ENCODE measurements around the gene GH1.

GH1 gene

DNA sequence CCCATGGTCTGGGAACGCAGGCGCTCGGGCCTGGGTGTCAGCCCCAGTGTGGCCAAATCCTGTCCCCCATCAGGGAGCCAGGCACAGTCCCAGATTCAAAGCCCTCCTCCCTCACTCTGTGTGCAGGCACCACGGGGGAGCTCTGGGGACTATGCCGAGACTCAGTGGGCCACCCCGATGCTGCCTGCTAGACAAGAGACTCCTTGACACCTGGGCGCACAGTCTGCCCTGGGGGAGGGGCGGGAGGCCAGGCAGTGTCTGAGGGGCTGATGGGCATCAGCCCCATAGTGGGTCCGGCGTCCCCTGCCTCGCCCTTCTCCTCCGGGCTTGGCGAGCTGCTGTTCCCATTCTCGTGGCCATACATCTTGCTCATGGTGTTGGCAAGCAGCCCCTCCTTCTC is 21.9 kb upstream of the GH1 start:
- Histone ChIP-seq H3K27ac (ENCODE audit: low read length) (no peak overlapping the region), H3K4me2 (ENCODE audit: insufficient read depth, low read length) (no peak overlapping the region), H3K79me2 (ENCODE audit: insufficient read depth, low read length) (no peaks in the 10 kb centered on the region), H3K9me3 (ENCODE audit: insufficient read depth, low read length, severe bottlenecking) (no peaks in the 10 kb centered on the region), H4K20me1 (ENCODE audit: insufficient read depth, low read length) (no peaks in the 10 kb centered on the region), H3K4me1 (ENCODE audit: insufficient read depth, low read length) (no peaks in the 10 kb centered on the region), H3K36me3 (ENCODE audit: insufficient read depth, low read length) (no peaks in the 10 kb centered on the region), H3K9ac (ENCODE audit: low read depth, low read length) (no peak overlapping the region), H3K4me3 (ENCODE audit: low read depth in 1 of 2, low read length in 2 of 2) (no peak overlapping the region), H3K27me3 (ENCODE audit: insufficient read depth, low read length, poor library complexity) (no peaks in the 10 kb centered on the region), H2AFZ (ENCODE audit: low read depth, low read length) (no peak overlapping the region)
- TF ChIP-seq EZH2 (IDR thresholded peaks at IDR 0.05; ENCODE audit: borderline replicate concordance, low read depth, low read length, severe bottlenecking) (no peak), CTCF (IDR thresholded peaks at IDR 0.05; ENCODE audit: borderline replicate concordance, extremely low read depth, low read length, poor library complexity, severe bottlenecking) (no peak)
- ATAC-seq (ENCODE audit: insufficient read depth, low read depth): no peak
- DNase-seq: no peak

DNA sequence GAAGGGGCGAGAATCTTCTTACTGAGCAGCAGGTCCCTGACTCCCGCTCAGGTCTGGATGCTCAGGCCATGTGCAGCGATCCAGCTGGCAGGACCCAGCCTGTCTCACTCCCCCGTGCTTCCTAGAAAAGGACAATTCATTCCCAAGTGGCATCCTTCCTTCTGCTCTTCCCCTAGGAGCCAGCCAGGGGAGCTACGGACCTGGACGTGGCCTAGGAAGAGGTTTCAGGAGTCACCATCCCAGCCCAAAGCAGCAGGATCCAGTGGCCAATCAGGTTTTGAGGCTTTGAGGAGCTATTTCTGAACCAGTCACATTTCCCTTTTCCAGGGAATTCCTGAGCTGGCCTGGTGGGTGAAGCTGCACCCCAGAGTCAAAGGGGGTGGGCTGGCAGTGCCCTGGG is 21.2 kb upstream of the GH1 start:
- DNase-seq (no peak), ATAC-seq (ENCODE audit: insufficient read depth, low read depth) (no peak)
- no peak overlapping the region for H3K27ac ChIP-seq (ENCODE audit: low read length)
- no peaks in the 10 kb centered on the region for H3K36me3 ChIP-seq (ENCODE audit: insufficient read depth, low read length)
- no peak overlapping the region for H3K4me2 ChIP-seq (ENCODE audit: insufficient read depth, low read length)
- H4K20me1 ChIP-seq (ENCODE audit: insufficient read depth, low read length): no peaks in the 10 kb centered on the region
- no peaks in the 10 kb centered on the region for H3K9me3 ChIP-seq (ENCODE audit: insufficient read depth, low read length, severe bottlenecking)
- H3K9ac ChIP-seq (ENCODE audit: low read depth, low read length): no peak overlapping the region
- no peak overlapping the region for H2AFZ ChIP-seq (ENCODE audit: low read depth, low read length)
- TF ChIP-seq CTCF (IDR thresholded peaks at IDR 0.05; ENCODE audit: borderline replicate concordance, extremely low read depth, low read length, poor library complexity, severe bottlenecking): no peak
- TF ChIP-seq EZH2 (IDR thresholded peaks at IDR 0.05; ENCODE audit: borderline replicate concordance, low read depth, low read length, severe bottlenecking): no peak
- H3K27me3 ChIP-seq (ENCODE audit: insufficient read depth, low read length, poor library complexity): no peaks in the 10 kb centered on the region
- H3K4me1 ChIP-seq (ENCODE audit: insufficient read depth, low read length): no peaks in the 10 kb centered on the region
- H3K79me2 ChIP-seq (ENCODE audit: insufficient read depth, low read length): no peaks in the 10 kb centered on the region
- no peak overlapping the region for H3K4me3 ChIP-seq (ENCODE audit: low read depth in 1 of 2, low read length in 2 of 2)

DNA sequence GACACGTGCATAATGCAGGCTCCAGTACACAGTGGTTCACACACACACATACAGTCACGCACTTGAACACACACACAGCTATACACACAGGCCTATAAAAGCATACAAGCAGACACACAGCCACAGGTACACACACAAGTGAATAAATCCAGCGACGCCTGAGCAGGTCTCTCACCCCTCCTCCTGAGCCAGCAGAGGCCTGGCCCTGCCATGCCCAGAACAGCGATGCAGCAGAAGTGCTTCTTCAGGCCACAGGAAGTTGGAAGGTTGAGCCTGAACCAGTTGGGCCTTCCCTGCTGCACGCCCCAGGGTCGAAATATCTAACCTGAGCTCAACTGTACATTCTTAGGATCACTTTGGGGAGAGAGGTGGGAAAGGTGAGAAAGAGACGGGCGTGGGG is 20.8 kb upstream of the GH1 start:
- no peaks in the 10 kb centered on the region for H4K20me1 ChIP-seq (ENCODE audit: insufficient read depth, low read length)
- DNase-seq: no peak
- H2AFZ ChIP-seq (ENCODE audit: low read depth, low read length): no peak overlapping the region
- H3K79me2 ChIP-seq (ENCODE audit: insufficient read depth, low read length): no peaks in the 10 kb centered on the region
- no peak overlapping the region for H3K4me2 ChIP-seq (ENCODE audit: insufficient read depth, low read length)
- no peak for ATAC-seq (ENCODE audit: insufficient read depth, low read depth)
- H3K36me3 ChIP-seq (ENCODE audit: insufficient read depth, low read length): no peaks in the 10 kb centered on the region
- no peak overlapping the region for H3K9ac ChIP-seq (ENCODE audit: low read depth, low read length)
- H3K4me1 ChIP-seq (ENCODE audit: insufficient read depth, low read length): no peaks in the 10 kb centered on the region
- no peaks in the 10 kb centered on the region for H3K27me3 ChIP-seq (ENCODE audit: insufficient read depth, low read length, poor library complexity)
- H3K4me3 ChIP-seq (ENCODE audit: low read depth in 1 of 2, low read length in 2 of 2): no peak overlapping the region
- TF ChIP-seq CTCF (IDR thresholded peaks at IDR 0.05; ENCODE audit: borderline replicate concordance, extremely low read depth, low read length, poor library complexity, severe bottlenecking): no peak
- no peak for TF ChIP-seq EZH2 (IDR thresholded peaks at IDR 0.05; ENCODE audit: borderline replicate concordance, low read depth, low read length, severe bottlenecking)
- H3K9me3 ChIP-seq (ENCODE audit: insufficient read depth, low read length, severe bottlenecking): no peaks in the 10 kb centered on the region
- no peak overlapping the region for H3K27ac ChIP-seq (ENCODE audit: low read length)

DNA sequence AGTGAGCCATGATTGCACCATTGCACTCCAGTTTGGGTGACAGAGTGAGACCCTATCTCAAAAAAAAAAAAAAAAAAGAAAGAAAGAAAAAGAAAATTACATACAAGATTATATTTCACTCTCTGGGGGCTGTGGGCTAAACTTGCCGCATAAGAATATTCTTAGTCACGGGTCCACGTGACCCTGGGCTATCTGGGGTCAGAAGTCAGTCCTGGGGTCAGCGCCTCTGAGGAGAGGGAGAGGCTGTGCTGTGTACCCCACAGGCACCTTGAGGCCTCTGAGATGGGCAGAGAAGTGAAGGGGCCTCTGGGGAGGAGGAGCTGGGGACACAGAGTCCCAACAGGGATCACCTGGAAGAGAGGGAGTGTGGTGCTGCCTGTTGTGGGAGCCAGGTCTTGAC is 19.3 kb upstream of the GH1 start:
- no peaks in the 10 kb centered on the region for H4K20me1 ChIP-seq (ENCODE audit: insufficient read depth, low read length)
- H3K27ac ChIP-seq (ENCODE audit: low read length): no peak overlapping the region
- no peak overlapping the region for H3K4me3 ChIP-seq (ENCODE audit: low read depth in 1 of 2, low read length in 2 of 2)
- no peak overlapping the region for H2AFZ ChIP-seq (ENCODE audit: low read depth, low read length)
- DNase-seq: no peak
- H3K27me3 ChIP-seq (ENCODE audit: insufficient read depth, low read length, poor library complexity): no peaks in the 10 kb centered on the region
- H3K36me3 ChIP-seq (ENCODE audit: insufficient read depth, low read length): no peaks in the 10 kb centered on the region
- H3K79me2 ChIP-seq (ENCODE audit: insufficient read depth, low read length): no peaks in the 10 kb centered on the region
- no peak for TF ChIP-seq EZH2 (IDR thresholded peaks at IDR 0.05; ENCODE audit: borderline replicate concordance, low read depth, low read length, severe bottlenecking)
- TF ChIP-seq CTCF (IDR thresholded peaks at IDR 0.05; ENCODE audit: borderline replicate concordance, extremely low read depth, low read length, poor library complexity, severe bottlenecking): no peak
- no peak overlapping the region for H3K4me2 ChIP-seq (ENCODE audit: insufficient read depth, low read length)
- peaks cover 3% of the 10 kb centered on the region; the same call in 1 of the 2 replicates for H3K4me1 ChIP-seq (ENCODE audit: insufficient read depth, low read length)
- no peaks in the 10 kb centered on the region for H3K9me3 ChIP-seq (ENCODE audit: insufficient read depth, low read length, severe bottlenecking)
- H3K9ac ChIP-seq (ENCODE audit: low read depth, low read length): no peak overlapping the region
- no peak for ATAC-seq (ENCODE audit: insufficient read depth, low read depth)
